Measurements from ENCODE around the gene PLSCR5.

PLSCR5 gene

DNA sequence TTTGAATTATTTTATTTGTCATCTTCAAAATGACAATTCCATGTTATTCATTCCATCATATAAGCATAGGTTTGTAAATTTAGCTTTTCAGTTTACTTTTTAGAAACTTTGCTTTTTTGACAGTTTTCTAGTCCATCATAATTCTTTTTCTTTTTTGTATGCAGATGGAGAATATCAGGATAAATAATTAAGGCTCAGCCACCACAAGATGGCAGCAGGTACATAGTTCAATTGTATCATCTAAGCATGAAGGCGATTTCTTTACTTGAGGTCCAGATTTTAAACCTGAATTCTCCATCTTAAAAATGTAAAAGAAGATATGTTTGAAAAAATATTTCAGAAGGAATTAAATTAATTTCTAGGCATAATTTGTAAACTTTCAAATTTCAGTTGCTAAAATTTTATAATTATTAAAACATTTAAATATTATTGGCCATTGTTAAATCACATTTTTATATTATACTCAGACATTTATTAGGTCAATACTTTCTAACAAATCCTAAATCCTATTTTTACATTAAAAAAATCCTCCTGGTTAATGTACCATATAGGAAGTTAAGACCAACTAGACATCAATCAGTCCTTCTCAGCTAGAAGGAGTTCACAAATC, 15.1 kb downstream of the PLSCR5 start:
- peak; percentile 69 for TF ChIP-seq CTCF (conservative IDR thresholded peaks at IDR 0.05; ENCODE audit: low read length)
- DNase-seq (ENCODE audit: low read depth), result peak; percentile 54
- no peak overlapping the region for H3K4me3 ChIP-seq (ENCODE audit: low read length)

DNA sequence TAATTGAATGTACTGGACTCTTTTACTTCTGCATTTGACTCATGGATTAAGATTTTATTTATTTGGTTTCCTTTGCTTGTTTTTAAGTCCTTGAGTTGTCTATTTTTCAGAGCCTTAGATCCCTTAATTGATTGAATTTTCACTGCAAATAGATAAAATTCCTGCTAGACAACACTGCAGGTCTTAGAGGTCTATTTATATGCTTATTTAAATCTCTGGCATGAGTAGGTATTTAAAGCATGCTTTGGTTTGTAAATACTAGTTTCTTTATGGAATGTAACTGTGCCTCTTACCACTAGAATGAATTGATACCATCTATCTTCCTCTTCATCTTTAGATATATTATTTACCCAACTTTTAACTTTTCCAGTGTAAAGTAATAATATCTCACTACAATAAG, 20.0 kb downstream of the PLSCR5 start:
- no peak for DNase-seq (ENCODE audit: low read depth)
- TF ChIP-seq CTCF (conservative IDR thresholded peaks at IDR 0.05; ENCODE audit: low read length), result no peak
- no peak overlapping the region for H3K4me3 ChIP-seq (ENCODE audit: low read length)

DNA sequence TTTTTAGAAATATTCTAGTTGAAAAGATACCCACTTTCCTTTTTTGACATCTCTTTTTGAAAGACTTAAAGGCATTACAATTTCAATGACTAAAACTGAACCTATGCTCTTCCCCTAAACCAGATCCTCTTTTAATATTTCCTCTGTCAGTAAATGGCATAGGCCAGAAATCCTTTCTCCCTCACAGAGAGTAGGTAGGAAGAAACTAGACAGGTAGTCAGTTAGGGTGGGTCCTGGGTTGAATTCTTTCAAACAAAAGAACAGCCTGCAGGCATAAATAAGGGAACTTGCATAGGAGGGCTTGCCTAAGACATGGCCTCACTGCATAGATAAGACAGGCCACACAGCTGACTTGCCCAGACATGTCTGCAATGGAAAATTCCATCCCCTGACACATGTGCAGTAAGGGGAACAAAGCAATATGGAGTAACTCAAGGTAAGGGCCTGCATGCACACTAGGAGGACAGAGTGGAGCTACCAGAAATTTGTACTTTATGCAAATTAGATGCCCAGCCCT, 23.1 kb downstream of the PLSCR5 start:
- DNase-seq (ENCODE audit: low read depth), result peak; percentile 19
- no peak for TF ChIP-seq CTCF (conservative IDR thresholded peaks at IDR 0.05; ENCODE audit: low read length)
- H3K4me3 ChIP-seq (ENCODE audit: low read length), result no peak overlapping the region

- H3K4me3 ChIP-seq (ENCODE audit: low read length), result no peak overlapping the region
- TF ChIP-seq CTCF (conservative IDR thresholded peaks at IDR 0.05; ENCODE audit: low read length), result no peak
- DNase-seq (ENCODE audit: low read depth), result no peak
Measured at GRCh38 chr3:146581080-146581601, 24.0 kb downstream of the PLSCR5 start.

DNA sequence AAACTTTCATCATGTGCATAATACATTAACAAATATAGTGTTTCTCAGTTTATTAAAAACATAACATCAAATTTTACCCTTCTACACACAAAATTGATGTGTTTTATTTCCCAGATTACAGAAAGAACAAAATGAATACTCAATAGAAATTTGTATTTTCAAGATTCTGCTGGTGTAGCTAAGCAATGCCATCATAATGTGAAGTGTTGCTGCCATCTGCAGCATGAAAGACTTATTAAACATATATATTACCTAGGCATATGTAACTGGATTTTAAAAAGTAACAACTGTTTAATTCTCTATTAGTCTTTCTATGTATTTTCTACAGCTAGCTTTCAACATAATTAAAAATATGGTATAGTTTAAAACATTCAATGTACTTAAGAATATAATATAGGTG, 27.5 kb downstream of the PLSCR5 start:
- peak; percentile 53 for TF ChIP-seq CTCF (conservative IDR thresholded peaks at IDR 0.05; ENCODE audit: low read length)
- peak; percentile 63 for DNase-seq (ENCODE audit: low read depth)

GRCh38 chr3:146575636-146576035, 29.5 kb downstream of the PLSCR5 start:
- no peak for DNase-seq (ENCODE audit: low read depth)
- no peak for TF ChIP-seq CTCF (conservative IDR thresholded peaks at IDR 0.05; ENCODE audit: low read length)

More for the DNA sequence above, 27.5 kb downstream of the PLSCR5 start:
- H3K4me3 ChIP-seq (ENCODE audit: low read length), result no peak overlapping the region

GRCh38 chr3:146574173-146574572, 31.0 kb downstream of the PLSCR5 start:
- no peak overlapping the region for H3K4me3 ChIP-seq (ENCODE audit: low read length)
- no peak for DNase-seq (ENCODE audit: low read depth)
- no peak for TF ChIP-seq CTCF (conservative IDR thresholded peaks at IDR 0.05; ENCODE audit: low read length)

More at GRCh38 chr3:146575636-146576035, 29.5 kb downstream of the PLSCR5 start:
- no peak overlapping the region for H3K4me3 ChIP-seq (ENCODE audit: low read length)
